Astrocyte (in vitro differentiated cells and primary cell): ENCODE measurements around the gene FRMPD2. TPM values are rescaled to one million over a fixed set of nuclear protein-coding genes. Genes with fewer than 3 reads are reported as not detected.

Source experiments
- DNase-seq: peaks from one replicate; pipeline ENCODE4 v3.0.0-alpha.2; 2010; ENCODE audit warnings: low read depth
- FAIRE-seq: peaks from 2 replicates; lab custom pipeline; 2011; peaks lifted over from hg19 to GRCh38; lab: Jason Lieb, UNC
- H2AFZ ChIP-seq: 2 replicates; pipeline ENCODE4 v1.6.0; 2012; ENCODE audit warnings: low read depth, low read length, inconsistent platforms
- H3K27ac ChIP-seq: 2 replicates; pipeline ENCODE4 v1.5.1; 2011; ENCODE audit warnings: low read depth, low read length, inconsistent platforms
- H3K27me3 ChIP-seq: 2 replicates; pipeline ENCODE4 v1.6.0; 2011; ENCODE audit warnings: low read length, inconsistent platforms; ENCODE audit not compliant: insufficient read depth
- H3K36me3 ChIP-seq: 2 replicates; pipeline ENCODE4 v1.5.1; 2011; ENCODE audit warnings: low read length, inconsistent platforms; ENCODE audit not compliant: insufficient read depth
- H3K4me1 ChIP-seq: 2 replicates; pipeline ENCODE4 v1.5.1; 2011; ENCODE audit warnings: low read length, inconsistent platforms; ENCODE audit not compliant: insufficient read depth
- H3K4me2 ChIP-seq: 2 replicates; pipeline ENCODE4 v1.6.0; 2012; ENCODE audit warnings: low read length, inconsistent platforms
- H3K4me3 ChIP-seq: 2 replicates; pipeline ENCODE4 v1.5.1; 2011; ENCODE audit warnings: low read depth, mild to moderate bottlenecking, low read length, inconsistent platforms; ENCODE audit not compliant: insufficient read depth
- H3K79me2 ChIP-seq: 2 replicates; pipeline ENCODE4 v1.6.0; 2012; ENCODE audit warnings: mild to moderate bottlenecking, low read length, inconsistent platforms; ENCODE audit not compliant: insufficient read depth
- H3K9ac ChIP-seq: 2 replicates; pipeline ENCODE4 v1.6.0; 2012; ENCODE audit warnings: mild to moderate bottlenecking, low read length, inconsistent platforms
- H3K9me3 ChIP-seq: 2 replicates; pipeline ENCODE4 v1.5.1; 2012; ENCODE audit warnings: low read depth, mild to moderate bottlenecking, low read length, inconsistent platforms; ENCODE audit not compliant: insufficient read depth
- H4K20me1 ChIP-seq: 2 replicates; pipeline ENCODE4 v1.6.0; 2012; ENCODE audit warnings: low read length, inconsistent platforms; ENCODE audit not compliant: insufficient read depth
- H3K27ac Mint-ChIP-seq: one replicate; pipeline ENCODE4 v1.8.0; 2021; ENCODE audit warnings: mild to moderate bottlenecking, mixed read lengths; ENCODE audit not compliant: unreplicated experiment
- H3K27me3 Mint-ChIP-seq: one replicate; pipeline ENCODE4 v1.8.0; 2021; ENCODE audit warnings: low read depth, mixed read lengths; ENCODE audit not compliant: unreplicated experiment
- H3K36me3 Mint-ChIP-seq: one replicate; pipeline ENCODE4 v1.8.0; 2021; ENCODE audit warnings: low read depth, mixed read lengths; ENCODE audit not compliant: unreplicated experiment
- H3K4me1 Mint-ChIP-seq: one replicate; pipeline ENCODE4 v1.8.0; 2021; ENCODE audit warnings: low read depth, mixed read lengths; ENCODE audit not compliant: unreplicated experiment
- H3K4me3 Mint-ChIP-seq: one replicate; pipeline ENCODE4 v1.8.0; 2021; ENCODE audit warnings: mild to moderate bottlenecking, moderate library complexity, mixed read lengths; ENCODE audit not compliant: unreplicated experiment
- H3K9me3 Mint-ChIP-seq: one replicate; pipeline ENCODE4 v1.8.0; 2021; ENCODE audit warnings: mild to moderate bottlenecking, mixed read lengths; ENCODE audit not compliant: unreplicated experiment
- EZH2 ChIP-seq: IDR thresholded peaks from 2 replicates; pipeline ENCODE4 v1.6.1; 2012; ENCODE audit warnings: mild to moderate bottlenecking, low read length, inconsistent platforms; ENCODE audit not compliant: insufficient read depth
- total RNA-seq: library from RNA; stranded (reverse); gene quantifications from 2 replicates; pipeline ENCODE4 v1.2.1, GENCODE V29; 2021
- TF ChIP-seq, protein P1 (sequence below): IDR thresholded peaks from 2 replicates; pipeline ENCODE4 v1.5.1; 2011; ENCODE audit warnings: low read depth, mild to moderate bottlenecking, inconsistent platforms, low read length, moderate library complexity; ENCODE audit not compliant: insufficient read depth

FRMPD2 gene
- total RNA-seq, 1 donor from 2014 or later = 0.39 TPM

- H3K27me3 ChIP-seq = peaks cover 14% of the 10 kb centered on the region
- no peak overlapping the region for H3K27ac ChIP-seq
- DNase-seq (no peak), FAIRE-seq (no peak)
- no peaks in the 10 kb centered on the region for H3K79me2 ChIP-seq
- H4K20me1 ChIP-seq = no peaks in the 10 kb centered on the region
- H3K4me2 ChIP-seq = no peak overlapping the region
- H3K36me3 Mint-ChIP-seq = no peaks in the 10 kb centered on the region
- no peaks in the 10 kb centered on the region for H3K36me3 ChIP-seq
- no peak overlapping the region for H3K4me3 Mint-ChIP-seq
- TF ChIP-seq, protein P1, sequence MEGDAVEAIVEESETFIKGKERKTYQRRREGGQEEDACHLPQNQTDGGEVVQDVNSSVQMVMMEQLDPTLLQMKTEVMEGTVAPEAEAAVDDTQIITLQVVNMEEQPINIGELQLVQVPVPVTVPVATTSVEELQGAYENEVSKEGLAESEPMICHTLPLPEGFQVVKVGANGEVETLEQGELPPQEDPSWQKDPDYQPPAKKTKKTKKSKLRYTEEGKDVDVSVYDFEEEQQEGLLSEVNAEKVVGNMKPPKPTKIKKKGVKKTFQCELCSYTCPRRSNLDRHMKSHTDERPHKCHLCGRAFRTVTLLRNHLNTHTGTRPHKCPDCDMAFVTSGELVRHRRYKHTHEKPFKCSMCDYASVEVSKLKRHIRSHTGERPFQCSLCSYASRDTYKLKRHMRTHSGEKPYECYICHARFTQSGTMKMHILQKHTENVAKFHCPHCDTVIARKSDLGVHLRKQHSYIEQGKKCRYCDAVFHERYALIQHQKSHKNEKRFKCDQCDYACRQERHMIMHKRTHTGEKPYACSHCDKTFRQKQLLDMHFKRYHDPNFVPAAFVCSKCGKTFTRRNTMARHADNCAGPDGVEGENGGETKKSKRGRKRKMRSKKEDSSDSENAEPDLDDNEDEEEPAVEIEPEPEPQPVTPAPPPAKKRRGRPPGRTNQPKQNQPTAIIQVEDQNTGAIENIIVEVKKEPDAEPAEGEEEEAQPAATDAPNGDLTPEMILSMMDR = no peak
- no peak for TF ChIP-seq EZH2
- no peaks in the 10 kb centered on the region for H3K9me3 Mint-ChIP-seq
- no peak overlapping the region for H3K9ac ChIP-seq
- H2AFZ ChIP-seq = no peak overlapping the region
- H3K27ac Mint-ChIP-seq = no peak overlapping the region
- H3K9me3 ChIP-seq = no peaks in the 10 kb centered on the region
- H3K27me3 Mint-ChIP-seq = peaks cover 9% of the 10 kb centered on the region
- peaks cover 36% of the 10 kb centered on the region for H3K4me1 Mint-ChIP-seq
- H3K4me3 ChIP-seq = no peak overlapping the region
- peaks cover 6% of the 10 kb centered on the region for H3K4me1 ChIP-seq
Measured at GRCh38 chr10:48249004-48249762, 25.3 kb downstream of the FRMPD2 start.

GRCh38 chr10:48248462-48248861, 26.0 kb downstream of the FRMPD2 start:
- FAIRE-seq (no peak), DNase-seq (no peak)
- Mint-ChIP-seq H3K36me3 (no peaks in the 10 kb centered on the region), H3K4me3 (no peak overlapping the region), H3K4me1 (peaks cover 29% of the 10 kb centered on the region), H3K27ac (no peak overlapping the region), H3K9me3 (no peaks in the 10 kb centered on the region), H3K27me3 (peaks cover 14% of the 10 kb centered on the region)
- H3K36me3 ChIP-seq = no peaks in the 10 kb centered on the region
- H3K27me3 ChIP-seq = peaks cover 14% of the 10 kb centered on the region
- no peak overlapping the region for H2AFZ ChIP-seq
- H4K20me1 ChIP-seq = no peaks in the 10 kb centered on the region
- H3K4me1 ChIP-seq = no peaks in the 10 kb centered on the region
- H3K4me3 ChIP-seq = no peak overlapping the region
- no peak overlapping the region for H3K4me2 ChIP-seq
- H3K27ac ChIP-seq = no peak overlapping the region
- no peaks in the 10 kb centered on the region for H3K79me2 ChIP-seq
- no peak overlapping the region for H3K9ac ChIP-seq
- H3K9me3 ChIP-seq = no peaks in the 10 kb centered on the region
- no peak for TF ChIP-seq EZH2
- TF ChIP-seq, protein P1 = no peak

DNA sequence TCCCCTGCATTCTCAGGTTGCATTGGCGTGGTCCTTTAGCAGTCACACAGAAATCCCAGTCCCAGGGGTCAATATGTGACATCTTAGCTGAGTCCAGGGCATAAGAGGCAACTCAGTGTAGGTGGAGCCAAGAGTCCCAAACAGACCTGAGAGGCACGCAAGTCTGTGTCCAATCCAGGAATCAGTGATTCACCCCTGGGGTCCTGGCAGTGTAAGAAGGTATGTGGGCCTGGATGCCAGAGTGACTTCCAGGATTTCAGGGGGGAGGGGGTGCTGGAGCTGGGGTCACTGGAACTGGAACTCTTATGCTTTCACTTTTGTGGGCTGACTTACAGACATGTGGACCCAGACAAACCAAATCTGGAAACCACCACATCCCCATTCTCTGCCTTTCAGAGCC, 26.8 kb downstream of the FRMPD2 start:
- no peaks in the 10 kb centered on the region for H4K20me1 ChIP-seq
- DNase-seq (peak; percentile 20), FAIRE-seq (no peak)
- TF ChIP-seq EZH2 = no peak
- TF ChIP-seq, protein P1 = no peak
- H3K4me2 ChIP-seq = no peak overlapping the region
- no peaks in the 10 kb centered on the region for H3K36me3 ChIP-seq
- peaks cover 18% of the 10 kb centered on the region for H3K27me3 ChIP-seq
- H3K27ac ChIP-seq = no peak overlapping the region
- H2AFZ ChIP-seq = no peak overlapping the region
- Mint-ChIP-seq H3K4me1 (peaks cover 23% of the 10 kb centered on the region), H3K9me3 (no peaks in the 10 kb centered on the region), H3K4me3 (no peak overlapping the region), H3K36me3 (no peaks in the 10 kb centered on the region), H3K27me3 (peaks cover 20% of the 10 kb centered on the region), H3K27ac (no peak overlapping the region)
- no peaks in the 10 kb centered on the region for H3K79me2 ChIP-seq
- no peak overlapping the region for H3K4me3 ChIP-seq
- H3K9ac ChIP-seq = no peak overlapping the region
- no peaks in the 10 kb centered on the region for H3K9me3 ChIP-seq
- H3K4me1 ChIP-seq = no peaks in the 10 kb centered on the region
